Esophagus muscularis mucosa (tissue), 3 donors: Measurements from ENCODE around the gene UBAC2.

Experiments
- CTCF ChIP-seq, 3 experiments: fragments of 200-600 bp in 2 of 3; fragments of 450-650 bp in 1 of 3; sonication (generic) in 2 of 3; IDR thresholded peaks; one replicate each; pipeline ENCODE4 v1.5.1; 2017 to 2019; ENCODE audit warnings: antibody characterized with exemption in 3 of 3, mild to moderate bottlenecking in 2 of 3, moderate library complexity in 1 of 3
- POLR2AphosphoS5 ChIP-seq, 2 donors: sonication (generic); formaldehyde crosslinking; IDR thresholded peaks; one replicate each; pipeline ENCODE4 v1.6.1; 2017; ENCODE audit warnings: antibody characterized with exemption in 2 of 2

DNA sequence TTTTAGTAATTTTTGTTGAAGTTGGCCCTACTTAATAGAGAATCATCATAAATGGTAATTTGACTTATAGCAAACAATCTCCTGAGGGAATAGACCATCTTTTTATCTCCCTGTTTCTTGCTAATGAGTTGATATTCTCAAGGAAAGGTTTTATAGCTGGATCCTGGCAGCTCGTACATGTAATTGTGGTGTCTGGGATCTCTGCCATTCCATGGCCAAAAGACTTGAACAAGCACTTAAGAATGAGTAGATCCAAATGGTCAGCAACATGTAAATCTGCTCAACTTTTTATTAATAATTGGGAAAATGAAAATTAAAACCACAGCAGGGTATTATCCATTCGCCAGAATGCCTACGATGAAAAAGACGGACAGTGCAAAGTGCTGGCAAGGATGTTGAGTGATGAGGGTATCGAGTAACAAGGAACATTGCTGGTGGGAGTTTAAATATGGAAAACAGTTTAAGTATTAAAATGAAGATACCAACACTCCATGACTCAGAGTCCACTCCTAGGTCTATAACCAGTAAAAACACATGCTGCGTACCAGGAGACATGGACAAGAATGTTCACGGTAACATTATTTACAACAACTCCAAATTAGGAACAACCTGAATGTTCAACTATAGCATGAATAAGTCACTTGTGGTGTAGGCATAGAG, 62.6 kb downstream of the UBAC2 start:
- TF ChIP-seq POLR2AphosphoS5 (IDR thresholded peaks at IDR 0.05) (no peak), CTCF (IDR thresholded peaks at IDR 0.05) (no peak)
